Epidermal melanocyte (primary cell): ENCODE measurements around the gene L3MBTL4.
"Not testable (repeated sequence)": the region's sequence is repeated elsewhere in the genome, so short reads cannot be mapped to it uniquely, and the experiment has no call there.

ENCODE experiments used
- DNase-seq: peaks from one replicate; pipeline ENCODE4 v3.0.0; 2011; ENCODE audit warnings: low spot score; ENCODE audit not compliant: insufficient read length

Gene L3MBTL4

GRCh38 chr18:6414723-6415417, at the start of gene L3MBTL4:
L3MBTL4 (minus strand) TSS chr18:6414911; CDS start chr18:6311625, 103,286 bp downstream.
- no peak for DNase-seq

DNA sequence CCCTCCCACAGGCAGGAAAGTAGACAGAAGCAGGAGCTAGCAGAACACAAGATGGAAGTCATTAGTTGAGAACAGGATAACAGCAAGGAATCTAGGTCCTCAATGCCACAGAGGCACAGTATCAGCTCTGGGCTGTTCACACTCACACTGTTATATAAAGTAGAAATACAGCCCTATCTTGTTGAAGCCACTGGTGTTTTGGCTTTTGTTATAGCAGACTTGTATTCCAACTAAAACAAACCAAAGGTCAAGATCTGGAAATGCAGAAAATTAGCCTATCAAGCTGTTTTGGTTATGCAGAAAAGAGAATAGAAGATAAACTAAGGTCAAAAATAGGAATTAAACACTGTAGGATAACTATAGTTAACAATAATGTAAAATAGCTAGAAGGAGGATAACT, 37.5 kb upstream of the L3MBTL4 start:
- no peak for DNase-seq

- DNase-seq: no peak
Observed at GRCh38 chr18:6449213-6449612, 34.5 kb upstream of the L3MBTL4 start.

GRCh38 chr18:6444466-6445228, 29.9 kb upstream of the L3MBTL4 start:
- no peak for DNase-seq

- DNase-seq: no peak
Observed at GRCh38 chr18:6441200-6441599, 26.5 kb upstream of the L3MBTL4 start.

- DNase-seq: no peak
Observed at GRCh38 chr18:6437937-6438818, 23.5 kb upstream of the L3MBTL4 start.

GRCh38 chr18:6435731-6436130, 21.0 kb upstream of the L3MBTL4 start:
- no peak for DNase-seq

DNA sequence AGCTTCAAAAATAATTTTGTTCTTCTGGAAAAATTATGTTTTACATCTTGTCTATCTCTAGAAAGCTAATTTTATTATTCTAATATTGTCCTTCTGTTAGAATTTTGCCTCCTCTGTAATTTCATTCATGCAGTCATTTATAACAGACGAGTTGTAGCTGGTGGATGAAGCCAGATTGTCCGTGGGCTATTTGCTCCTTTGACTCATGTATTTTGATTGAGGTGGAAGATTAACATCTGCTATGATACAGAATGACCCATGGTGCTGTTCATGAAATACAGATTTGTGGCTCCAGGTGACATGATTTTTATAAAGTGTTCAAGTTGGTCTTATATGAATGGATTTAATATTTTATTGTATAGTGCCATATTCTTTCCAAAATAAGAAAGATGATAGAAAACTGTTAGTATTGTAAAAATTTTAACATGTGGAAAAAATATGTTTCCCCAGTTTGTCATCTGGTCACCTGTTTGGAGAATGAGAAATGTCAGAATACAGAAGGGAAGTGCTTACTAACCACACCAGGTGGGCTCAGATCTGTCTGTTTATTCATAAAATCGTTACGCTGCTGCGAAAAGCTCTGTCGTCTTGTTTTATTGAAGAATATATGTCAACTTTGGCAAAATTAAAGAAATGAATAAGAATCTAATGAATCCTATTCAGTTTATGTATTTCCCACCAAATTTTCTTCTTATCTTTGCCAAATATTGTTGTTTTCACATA, 20.4 kb upstream of the L3MBTL4 start:
- no peak for DNase-seq

DNA sequence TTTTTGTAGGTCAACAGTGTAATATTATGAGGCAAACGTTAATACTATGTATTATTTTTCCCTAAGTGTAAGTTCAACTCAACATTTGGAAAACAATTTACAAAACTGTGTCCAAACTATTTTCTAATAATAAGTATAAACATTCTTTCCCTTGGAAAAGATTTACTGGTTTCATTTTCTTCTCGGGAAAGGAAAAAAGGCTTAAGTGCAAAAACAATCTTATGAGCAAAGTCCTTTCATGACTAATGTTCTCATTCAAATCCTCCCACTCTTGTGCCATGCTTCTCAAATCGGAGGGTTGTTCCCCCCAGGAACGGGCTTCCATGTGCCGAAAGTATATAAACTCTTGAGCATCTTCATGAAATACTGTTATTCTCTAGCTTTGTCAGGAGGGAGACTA, 19.8 kb upstream of the L3MBTL4 start:
- no peak for DNase-seq

DNA sequence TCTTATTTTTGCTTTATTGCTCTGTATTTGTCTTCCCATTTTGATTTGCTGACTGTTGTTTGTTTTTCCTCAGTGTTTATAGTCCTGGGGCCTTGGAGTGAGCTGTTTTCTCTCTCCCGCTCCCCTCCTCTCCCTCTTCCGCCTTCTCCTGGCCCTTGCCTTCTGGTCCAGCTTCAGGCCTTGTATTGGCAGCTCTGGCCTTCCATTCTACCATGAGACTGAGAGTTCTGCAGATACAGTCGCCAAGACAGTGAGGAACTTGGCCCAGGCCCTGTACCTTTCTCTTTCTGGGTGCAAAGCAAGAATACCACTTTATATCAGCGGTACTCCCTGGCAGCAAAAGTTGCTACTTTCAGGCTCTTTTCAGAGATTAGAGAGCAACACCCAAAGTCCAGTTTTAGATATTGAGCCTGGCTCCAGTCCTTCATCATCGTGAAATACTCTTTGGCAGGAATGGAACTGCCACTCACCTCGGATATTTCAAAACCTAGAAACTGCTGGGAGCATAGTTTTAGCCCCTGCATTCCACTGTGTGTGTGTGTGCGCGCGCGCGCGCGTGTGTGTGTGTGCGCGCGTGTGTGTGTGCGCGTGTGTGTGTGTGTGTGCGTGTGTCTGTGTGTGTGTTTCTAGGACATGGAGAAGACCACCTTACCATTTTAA, 17.1 kb upstream of the L3MBTL4 start:
- DNase-seq: no peak

DNA sequence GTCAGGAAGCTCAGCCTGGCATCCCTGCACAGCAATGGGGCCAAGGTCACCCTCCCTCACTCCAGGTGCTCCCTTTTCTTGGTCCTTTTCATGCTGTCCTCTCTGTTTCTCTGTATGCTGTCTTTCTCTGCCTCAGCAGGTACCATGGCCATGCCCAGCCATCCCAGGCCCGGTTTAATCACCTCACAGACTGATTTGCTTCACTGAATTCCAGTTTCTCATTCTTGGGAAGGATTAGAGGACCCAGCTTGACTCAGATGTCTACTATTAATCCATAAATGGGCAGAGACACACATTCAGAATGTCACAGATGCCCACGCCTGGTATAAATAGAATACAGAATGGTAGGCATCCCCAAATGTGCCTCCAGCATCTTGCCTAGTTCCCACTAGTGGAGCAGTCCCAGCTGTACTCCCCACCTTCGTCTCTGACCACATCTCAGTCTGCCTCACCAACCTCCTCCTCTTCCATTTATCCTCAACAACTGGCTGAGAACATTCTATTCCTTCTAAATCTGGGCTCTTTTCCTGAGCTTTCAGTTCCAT, 14.2 kb upstream of the L3MBTL4 start:
- no peak for DNase-seq

- DNase-seq: no peak
Observed at GRCh38 chr18:6427286-6427685, 12.6 kb upstream of the L3MBTL4 start.

GRCh38 chr18:6423289-6423688, 8.6 kb upstream of the L3MBTL4 start:
- DNase-seq: no peak

- no peak for DNase-seq
Observed at GRCh38 chr18:6414118-6414722, 491 bp downstream of the L3MBTL4 start.

DNA sequence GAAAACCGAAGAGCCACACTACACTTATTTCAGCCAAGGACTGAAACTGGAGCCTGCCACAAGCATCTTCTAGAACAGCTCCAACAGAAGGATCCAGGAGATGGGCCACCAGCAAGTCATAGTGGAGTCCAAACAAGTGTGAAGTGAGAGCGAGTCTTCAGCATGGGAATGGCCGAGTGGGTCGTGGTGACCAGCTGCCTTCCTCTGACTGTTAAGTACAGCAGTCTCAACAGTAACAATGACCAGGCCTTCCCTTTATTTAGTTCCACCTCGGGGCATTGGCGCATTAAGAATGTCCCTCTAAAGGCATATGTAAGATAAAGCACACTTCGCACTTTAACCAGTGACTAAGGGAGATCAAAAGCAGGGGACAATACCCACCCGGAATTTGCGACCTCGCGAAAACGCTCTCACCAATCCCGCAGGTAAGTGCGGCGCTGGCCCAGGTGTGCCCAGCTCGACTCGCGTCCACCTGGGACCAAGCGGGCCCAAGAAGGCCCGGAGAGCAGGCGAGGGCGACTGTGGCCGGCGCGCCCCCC, 1.1 kb downstream of the L3MBTL4 start:
- no peak for DNase-seq

- DNase-seq: no peak
Observed at GRCh38 chr18:6412933-6413472, 1.7 kb downstream of the L3MBTL4 start.

DNA sequence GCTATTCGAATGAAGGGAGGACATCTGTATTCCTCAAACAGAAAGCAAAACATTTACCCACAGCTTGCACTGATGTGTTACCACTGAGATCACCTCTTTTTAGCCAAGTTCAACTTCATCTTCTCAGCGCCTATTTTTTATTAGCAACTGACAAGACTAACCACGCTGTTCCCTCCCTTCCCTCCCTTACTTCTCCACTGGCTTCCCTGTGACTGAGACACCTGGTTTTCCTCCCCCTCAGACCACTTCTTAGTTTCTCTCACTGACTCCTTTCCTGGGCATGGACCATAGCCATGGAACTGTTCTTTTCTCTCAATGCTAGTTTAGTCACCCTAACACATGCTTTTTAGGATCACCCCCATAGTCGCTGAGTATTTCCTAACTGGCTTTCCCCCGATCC, 3.3 kb downstream of the L3MBTL4 start:
- no peak for DNase-seq

- no peak for DNase-seq
Observed at GRCh38 chr18:6409933-6410332, 4.8 kb downstream of the L3MBTL4 start.

DNA sequence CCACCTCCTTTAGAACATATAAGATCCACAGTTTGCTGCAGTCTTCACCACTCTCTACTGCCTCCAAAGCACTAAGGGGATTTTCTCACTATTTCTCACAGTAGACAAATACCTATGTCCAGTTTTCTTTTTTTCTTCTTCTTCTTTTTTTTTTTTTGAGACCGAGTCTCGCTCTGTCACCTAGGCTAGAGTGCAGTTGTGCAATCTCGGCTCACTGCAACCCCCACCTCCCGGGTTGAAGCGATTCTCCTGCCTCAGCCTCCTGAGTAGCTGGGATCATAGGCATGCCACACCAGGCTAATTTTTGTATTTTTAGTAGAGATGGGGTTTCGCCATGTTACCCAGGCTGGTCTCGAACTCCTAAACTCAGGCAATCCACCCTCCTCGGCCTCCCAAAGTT, 6.2 kb downstream of the L3MBTL4 start:
- DNase-seq: not testable (repeated sequence)
